Mucosa of rectum (tissue), 2 donors: Measurements from ENCODE around the gene CHMP1B.
"Not testable (repeated sequence)": the region's sequence is repeated elsewhere in the genome, so short reads cannot be mapped to it uniquely, and the experiment has no call there.

Source experiments
- H3K27ac ChIP-seq, 2 donors: one replicate each; pipeline ENCODE4 v1.7.0; 2013; ENCODE audit warnings: inconsistent platforms in 2 of 2, low read depth in 2 of 2, low read length in 2 of 2
- H3K27me3 ChIP-seq, 2 donors: one replicate each; pipeline ENCODE4 v1.7.0; 2013; ENCODE audit warnings: low read length in 2 of 2; ENCODE audit not compliant: control insufficient read depth in 2 of 2, insufficient read depth in 2 of 2
- H3K36me3 ChIP-seq, 2 donors: one replicate each; pipeline ENCODE4 v1.7.0; 2013; ENCODE audit warnings: low read length in 2 of 2; ENCODE audit not compliant: control insufficient read depth in 2 of 2, insufficient read depth in 2 of 2
- H3K4me1 ChIP-seq, 2 donors: one replicate each; pipeline ENCODE4 v1.7.0; 2013; ENCODE audit warnings: low read length in 2 of 2, mild to moderate bottlenecking in 1 of 2; ENCODE audit not compliant: control insufficient read depth in 2 of 2, insufficient read depth in 2 of 2
- H3K4me3 ChIP-seq, 2 donors: one replicate each; pipeline ENCODE4 v1.7.0; 2013; ENCODE audit warnings: low read length in 2 of 2
- H3K9ac ChIP-seq, 2 donors: one replicate each; pipeline ENCODE4 v1.7.0; 2013; ENCODE audit warnings: low read length in 2 of 2, low read depth in 1 of 2, mild to moderate bottlenecking in 1 of 2
- H3K9me3 ChIP-seq, 2 donors: one replicate each; pipeline ENCODE4 v1.7.0; 2013; ENCODE audit warnings: low read length in 2 of 2; ENCODE audit not compliant: control insufficient read depth in 2 of 2
- donor health status: healthy.
- donor health status: Normal muscosa, but diverticular disease.

The CHMP1B gene

GRCh38 chr18:11892438-11892837, 41.2 kb downstream of the CHMP1B start:
- not testable (repeated sequence) for H3K9me3 ChIP-seq, H3K9ac ChIP-seq, H3K27me3 ChIP-seq, H3K4me3 ChIP-seq, H3K27ac ChIP-seq, H3K4me1 ChIP-seq
- peaks cover 9 to 33% of the 10 kb centered on the region in 2 donors for H3K36me3 ChIP-seq

- H3K27me3 ChIP-seq, result no peaks in the 10 kb centered on the region
- no peak overlapping the region for H3K4me3 ChIP-seq
- H3K4me1 ChIP-seq, result no peaks in the 10 kb centered on the region
- H3K9me3 ChIP-seq, result no peaks in the 10 kb centered on the region
- peaks cover 13 to 21% of the 10 kb centered on the region in 2 donors for H3K36me3 ChIP-seq
- no peak overlapping the region for H3K27ac ChIP-seq
- H3K9ac ChIP-seq, result no peak overlapping the region
Measured at GRCh38 chr18:11897781-11898180, 46.6 kb downstream of the CHMP1B start.

- Histone ChIP-seq H3K4me3 (no peak overlapping the region), H3K36me3 (peaks cover 11 to 24% of the 10 kb centered on the region in 2 donors), H3K27ac (no peak overlapping the region), H3K27me3 (no peaks in the 10 kb centered on the region), H3K9ac (no peak overlapping the region), H3K4me1 (no peaks in the 10 kb centered on the region), H3K9me3 (no peaks in the 10 kb centered on the region)
Measured at GRCh38 chr18:11899063-11899462, 47.9 kb downstream of the CHMP1B start.

GRCh38 chr18:11901826-11902438, 50.7 kb downstream of the CHMP1B start:
- H3K27ac ChIP-seq, result no peak overlapping the region
- H3K27me3 ChIP-seq, result no peaks in the 10 kb centered on the region
- H3K9me3 ChIP-seq, result no peaks in the 10 kb centered on the region
- peaks cover 6 to 14% of the 10 kb centered on the region in 2 donors for H3K36me3 ChIP-seq
- no peak overlapping the region for H3K9ac ChIP-seq
- no peak overlapping the region for H3K4me3 ChIP-seq
- H3K4me1 ChIP-seq, result no peaks in the 10 kb centered on the region

GRCh38 chr18:11902522-11903292, 51.5 kb downstream of the CHMP1B start:
- Histone ChIP-seq H3K9ac (no peak overlapping the region), H3K4me1 (peaks cover 2 to 7% of the 10 kb centered on the region in 2 donors), H3K27ac (no peak overlapping the region), H3K36me3 (peaks cover 6 to 14% of the 10 kb centered on the region in 2 donors), H3K27me3 (no peaks in the 10 kb centered on the region), H3K9me3 (no peaks in the 10 kb centered on the region), H3K4me3 (no peak overlapping the region)
